Stimulated activated CD4-positive, alpha-beta T cell treated with anti-CD3 and anti-CD28 coated beads, Interleukin-4, amount 100 ng/mL, for 1 hour (primary cell): ENCODE results near the gene TEX2.

Source experiments
- DNase-seq: peaks from one replicate; pipeline ENCODE4 v3.0.0-alpha.2; 2020

Gene TEX2

DNA sequence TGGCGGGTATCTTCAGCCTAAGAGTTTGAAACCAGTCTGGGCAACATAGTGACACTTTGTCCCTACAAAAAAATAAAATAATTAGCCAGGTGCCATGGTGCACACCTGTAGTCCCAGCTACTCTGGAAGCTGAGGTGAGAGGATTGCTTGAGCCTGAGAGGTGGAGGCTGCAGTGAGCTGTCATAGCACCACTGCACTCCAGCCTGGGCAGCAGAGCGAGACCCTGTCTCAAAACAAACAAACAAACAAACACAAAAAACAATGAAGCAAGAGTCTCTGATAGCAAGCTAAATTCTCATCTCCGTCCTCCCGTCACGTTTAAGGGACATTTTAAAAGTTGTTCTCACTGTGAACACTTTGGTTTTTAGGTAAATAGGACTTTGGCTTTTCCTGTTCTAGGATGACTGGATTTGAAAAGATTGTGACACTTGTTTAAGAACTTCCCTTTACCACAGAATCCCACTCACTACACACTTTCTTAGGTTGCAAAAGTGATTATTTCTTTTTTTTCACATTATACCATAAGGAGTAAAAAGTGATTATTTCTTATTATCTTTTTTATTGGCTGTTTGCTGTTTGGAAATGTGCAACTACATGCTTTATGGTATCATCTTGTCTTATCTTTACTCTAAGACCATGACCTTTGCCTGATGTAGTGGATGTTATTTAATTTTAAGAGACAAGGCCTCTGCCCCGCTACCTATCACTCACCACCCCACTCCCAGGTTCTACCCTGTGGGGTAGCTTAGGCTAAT lies 128.7 kb downstream of the TEX2 start:
- no peak for DNase-seq

DNA sequence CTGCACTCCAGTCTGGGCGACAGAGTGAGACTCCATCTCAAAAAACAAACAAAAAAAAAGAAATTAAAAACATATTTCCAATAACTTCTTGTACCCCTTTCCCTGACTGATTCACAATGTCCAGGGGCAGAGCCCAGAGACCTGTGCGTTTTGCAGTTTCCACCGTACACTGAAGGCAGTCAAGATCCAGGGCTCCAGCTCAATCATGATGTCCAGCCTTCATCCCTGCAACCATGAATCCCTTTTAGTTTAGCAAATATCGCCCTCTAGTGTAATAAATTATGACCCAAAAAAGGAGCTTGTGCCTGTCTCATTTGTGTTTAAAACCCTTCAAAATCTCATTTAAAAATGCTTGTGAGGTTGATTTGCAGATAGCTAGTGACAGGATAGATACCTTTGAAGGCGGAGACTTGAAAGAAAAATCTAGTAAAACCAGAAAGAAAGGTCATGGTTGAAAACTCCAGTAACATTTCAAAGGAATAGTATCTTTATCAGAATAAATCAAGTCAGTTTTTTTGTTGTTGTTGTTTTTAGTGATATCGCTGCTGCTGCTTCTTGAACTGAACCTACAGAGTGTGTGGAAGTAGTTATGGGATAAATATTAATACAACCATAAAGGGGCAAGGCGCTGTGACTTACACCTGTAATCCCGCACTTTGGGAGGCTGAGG lies 129.4 kb downstream of the TEX2 start:
- no peak for DNase-seq

- DNase-seq = no peak
These were observed 131.3 kb downstream of the TEX2 start for GRCh38 chr17:64131606-64132270.

GRCh38 chr17:64130559-64131001 lies 132.5 kb downstream of the TEX2 start:
- DNase-seq = peak; percentile 57

- peak; percentile 89 for DNase-seq
These were observed 133.1 kb downstream of the TEX2 start, which contains the start of gene ERN1 for GRCh38 chr17:64129765-64130558. ERN1 (minus strand) TSS chr17:64130144; CDS start chr17:64130029, 115 bp downstream.

DNA sequence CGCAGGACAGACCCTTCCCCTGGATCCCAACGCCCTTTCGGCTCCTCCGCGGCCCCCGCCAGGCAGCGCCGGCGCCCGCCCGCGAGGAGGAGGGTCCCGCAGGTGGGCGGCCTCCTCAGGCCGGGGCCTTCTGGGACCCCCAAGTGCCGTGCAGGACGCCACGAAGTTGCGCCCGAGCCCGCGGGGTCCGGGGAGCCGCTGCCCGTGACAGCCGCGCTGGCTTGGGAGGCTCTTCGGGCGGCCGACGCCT lies 133.6 kb downstream of the TEX2 start:
- no peak for DNase-seq

DNA sequence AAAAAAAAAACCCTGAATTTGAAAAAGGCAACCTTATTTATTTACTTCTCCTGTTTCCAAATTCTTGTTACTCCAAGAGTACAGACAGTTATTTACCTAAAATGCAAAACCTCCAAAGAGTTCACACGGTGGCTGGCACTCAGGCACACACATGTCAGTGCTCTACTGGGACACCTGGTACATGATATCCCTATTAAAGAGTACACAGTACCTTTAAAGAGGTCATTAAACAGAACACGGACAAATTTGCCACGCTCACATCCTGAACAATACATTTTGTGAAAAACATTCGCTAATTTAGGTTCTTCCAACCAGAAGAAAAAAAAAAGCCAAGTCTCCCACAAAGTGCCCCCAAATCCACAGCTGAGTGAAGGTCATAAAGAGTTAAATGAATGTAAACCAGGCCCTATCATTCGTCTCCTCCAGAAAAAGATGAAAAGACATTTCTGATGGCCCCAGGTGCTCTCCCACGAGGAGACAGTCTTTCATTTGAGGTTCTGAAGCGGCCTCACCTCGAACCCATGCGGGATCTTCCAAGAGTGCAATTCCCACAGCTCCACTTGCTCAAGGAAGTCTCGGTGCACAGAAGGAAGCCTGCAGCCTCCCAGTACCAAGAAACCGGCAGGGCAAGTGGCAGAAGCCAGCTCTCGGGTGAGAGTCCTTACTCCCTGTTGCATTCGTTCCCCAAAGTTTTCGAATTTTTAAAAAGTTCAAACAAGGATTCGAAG lies 134.1 kb downstream of the TEX2 start:
- DNase-seq = no peak

- no peak for DNase-seq
These were observed 136.1 kb downstream of the TEX2 start for GRCh38 chr17:64126918-64127317.

- no peak for DNase-seq
These were observed 137.1 kb downstream of the TEX2 start for GRCh38 chr17:64125937-64126336.

- DNase-seq = no peak
These were observed 138.5 kb downstream of the TEX2 start for GRCh38 chr17:64124609-64125008.

DNA sequence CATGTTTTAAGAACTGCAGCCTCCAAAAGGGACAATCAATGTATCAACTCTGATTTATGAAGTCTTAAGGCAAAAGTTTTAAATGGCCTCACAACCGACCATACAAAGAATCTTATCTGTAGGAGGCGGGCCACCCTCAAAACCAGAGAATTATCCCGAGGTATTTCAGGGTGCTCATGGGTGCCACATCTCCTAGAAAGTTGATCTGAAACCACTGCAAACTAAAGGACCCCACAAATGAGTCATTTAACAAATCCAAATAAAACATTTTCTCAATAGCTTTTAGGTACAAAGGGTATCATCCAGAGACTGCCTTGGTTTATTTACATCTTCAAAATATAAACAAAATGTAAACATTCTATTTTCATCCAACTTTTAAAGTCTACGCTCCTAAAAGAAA lies 139.9 kb downstream of the TEX2 start:
- no peak for DNase-seq

DNA sequence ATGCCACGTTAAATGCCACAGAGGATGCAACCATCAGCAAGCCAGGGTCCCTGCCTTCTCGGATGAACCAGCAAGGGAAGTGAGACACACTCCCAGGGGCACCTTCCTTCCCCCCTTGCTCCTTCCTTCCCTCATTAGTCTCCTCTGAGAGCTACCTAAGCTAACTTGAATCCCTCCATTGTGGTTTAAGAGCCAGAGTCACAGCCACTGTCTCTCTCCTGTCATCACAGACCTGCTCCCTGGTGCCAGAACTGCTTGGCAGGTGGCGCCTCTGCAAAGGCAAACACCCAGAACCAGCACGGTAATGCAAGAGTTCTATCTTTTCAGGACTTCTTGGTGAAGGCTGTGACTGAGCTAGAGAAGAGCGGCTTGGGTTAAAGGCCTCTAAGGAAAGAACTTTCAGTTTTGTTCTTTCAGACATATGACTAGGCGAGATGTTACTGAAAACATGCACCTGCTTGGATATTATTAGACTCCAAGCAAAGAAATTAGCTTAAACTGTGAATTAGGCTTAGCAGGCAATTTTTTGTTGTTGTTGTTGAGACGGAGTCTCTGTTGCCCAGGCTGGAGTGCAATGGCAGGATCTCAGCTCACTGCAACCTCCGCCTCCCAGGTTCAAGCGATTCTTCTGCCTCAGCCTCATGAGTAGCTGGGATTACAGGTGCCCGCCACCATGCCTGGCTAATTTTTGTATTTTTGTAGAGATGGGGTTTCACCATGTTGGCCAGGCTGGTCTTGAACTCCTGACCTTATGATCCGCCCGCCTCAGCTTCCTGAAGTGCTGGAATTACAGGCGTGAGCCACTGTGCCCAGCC lies 141.9 kb downstream of the TEX2 start:
- DNase-seq = peak; percentile 15

- DNase-seq = no peak
These were observed 142.8 kb downstream of the TEX2 start for GRCh38 chr17:64120159-64120810.

DNA sequence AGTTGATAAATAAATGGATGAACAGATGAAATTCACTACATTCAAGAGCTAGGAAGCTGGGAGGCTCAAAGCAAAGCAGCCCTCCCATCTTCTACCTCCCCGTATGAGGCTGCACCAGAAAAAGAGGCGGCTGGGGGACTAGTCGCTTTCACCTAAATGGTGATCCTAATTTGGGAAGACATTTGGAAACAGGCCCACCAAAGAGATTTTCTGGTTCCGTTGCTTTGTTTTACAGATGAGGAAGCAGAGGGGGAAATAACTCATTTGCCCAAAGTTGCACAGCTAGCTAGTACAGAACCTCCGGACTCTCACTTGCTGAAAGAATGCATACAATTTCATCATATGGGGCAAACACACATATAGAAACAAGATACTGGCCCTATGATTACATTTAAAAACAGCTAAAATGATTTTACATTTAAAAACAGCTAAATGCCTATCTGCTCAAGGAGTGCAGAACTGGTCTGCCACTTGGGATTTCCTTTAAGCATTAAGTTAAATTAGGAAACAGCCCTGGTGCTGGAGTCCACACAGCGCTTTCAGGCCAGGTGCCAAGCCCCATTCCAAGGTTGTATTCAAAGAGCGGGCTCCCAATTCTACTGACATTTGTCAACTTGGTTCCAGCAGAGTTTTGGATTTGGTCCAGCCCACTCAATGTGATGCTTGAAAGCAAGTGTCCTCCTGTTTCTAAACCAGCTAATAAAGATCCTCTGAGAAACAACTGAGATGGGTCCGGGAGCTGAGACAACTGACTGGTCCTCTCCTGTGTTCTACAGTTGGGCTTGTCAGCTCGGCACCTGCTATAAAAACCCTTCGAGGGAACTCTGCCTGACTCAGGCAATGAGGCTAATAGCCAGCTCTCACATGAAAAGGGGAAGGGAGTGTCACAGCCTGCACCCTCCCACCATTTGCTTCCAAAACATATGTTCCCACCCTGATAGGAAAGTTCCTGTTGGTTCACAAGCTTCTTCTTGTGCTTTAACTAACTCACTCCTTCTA lies 144.8 kb downstream of the TEX2 start:
- DNase-seq = no peak

- no peak for DNase-seq
These were observed 147.1 kb downstream of the TEX2 start for GRCh38 chr17:64115822-64116534.

GRCh38 chr17:64115043-64115698 lies 147.9 kb downstream of the TEX2 start:
- no peak for DNase-seq

GRCh38 chr17:64113006-64113405 lies 150.1 kb downstream of the TEX2 start:
- DNase-seq = no peak

- no peak for DNase-seq
These were observed 151.2 kb downstream of the TEX2 start for GRCh38 chr17:64111831-64112230.
